Measurements from ENCODE around the gene AAR2.

Gene AAR2

GRCh38 chr20:36285746-36286447 lies 49.6 kb downstream of the AAR2 start:
- H3K9me3 ChIP-seq (replicated peaks; ENCODE audit: low read length): no peaks in the 10 kb centered on the region
- H3K27me3 ChIP-seq (ENCODE audit: control insufficient read depth, insufficient read depth, low read length): peaks cover 72% of the 10 kb centered on the region
- H3K9ac ChIP-seq (ENCODE audit: low read depth, low read length): no peak overlapping the region
- H3K4me2 ChIP-seq (ENCODE audit: low read length): no peak overlapping the region
- H3K36me3 ChIP-seq (ENCODE audit: insufficient read depth, low read length): no peaks in the 10 kb centered on the region
- no peak overlapping the region for H3K4me3 ChIP-seq (ENCODE audit: low read length)
- no peaks in the 10 kb centered on the region for H3K4me1 ChIP-seq (ENCODE audit: control insufficient read depth, insufficient read depth, low read length)

GRCh38 chr20:36297656-36298055 lies 61.4 kb downstream of the AAR2 start:
- no peak overlapping the region for H3K9ac ChIP-seq (ENCODE audit: low read depth, low read length)
- no peaks in the 10 kb centered on the region for H3K4me1 ChIP-seq (ENCODE audit: control insufficient read depth, insufficient read depth, low read length)
- H3K36me3 ChIP-seq (ENCODE audit: insufficient read depth, low read length): no peaks in the 10 kb centered on the region
- no peak overlapping the region for H3K4me2 ChIP-seq (ENCODE audit: low read length)
- peaks cover 69% of the 10 kb centered on the region for H3K27me3 ChIP-seq (ENCODE audit: control insufficient read depth, insufficient read depth, low read length)
- no peak overlapping the region for H3K4me3 ChIP-seq (ENCODE audit: low read length)
- no peaks in the 10 kb centered on the region for H3K9me3 ChIP-seq (replicated peaks; ENCODE audit: low read length)

GRCh38 chr20:36298061-36298460 lies 61.8 kb downstream of the AAR2 start:
- Histone ChIP-seq H3K4me1 (ENCODE audit: control insufficient read depth, insufficient read depth, low read length) (no peaks in the 10 kb centered on the region), H3K4me3 (ENCODE audit: low read length) (no peak overlapping the region), H3K4me2 (ENCODE audit: low read length) (no peak overlapping the region), H3K27me3 (ENCODE audit: control insufficient read depth, insufficient read depth, low read length) (peaks cover 73% of the 10 kb centered on the region), H3K36me3 (ENCODE audit: insufficient read depth, low read length) (no peaks in the 10 kb centered on the region), H3K9ac (ENCODE audit: low read depth, low read length) (no peak overlapping the region), H3K9me3 (replicated peaks; ENCODE audit: low read length) (no peaks in the 10 kb centered on the region)

- H3K27me3 ChIP-seq (ENCODE audit: control insufficient read depth, insufficient read depth, low read length): peaks cover 81% of the 10 kb centered on the region
- no peak overlapping the region for H3K4me2 ChIP-seq (ENCODE audit: low read length)
- H3K4me3 ChIP-seq (ENCODE audit: low read length): no peak overlapping the region
- no peak overlapping the region for H3K9ac ChIP-seq (ENCODE audit: low read depth, low read length)
- H3K9me3 ChIP-seq (replicated peaks; ENCODE audit: low read length): no peaks in the 10 kb centered on the region
- no peaks in the 10 kb centered on the region for H3K36me3 ChIP-seq (ENCODE audit: insufficient read depth, low read length)
- H3K4me1 ChIP-seq (ENCODE audit: control insufficient read depth, insufficient read depth, low read length): no peaks in the 10 kb centered on the region
Observed at GRCh38 chr20:36298795-36299339, 62.6 kb downstream of the AAR2 start.

DNA sequence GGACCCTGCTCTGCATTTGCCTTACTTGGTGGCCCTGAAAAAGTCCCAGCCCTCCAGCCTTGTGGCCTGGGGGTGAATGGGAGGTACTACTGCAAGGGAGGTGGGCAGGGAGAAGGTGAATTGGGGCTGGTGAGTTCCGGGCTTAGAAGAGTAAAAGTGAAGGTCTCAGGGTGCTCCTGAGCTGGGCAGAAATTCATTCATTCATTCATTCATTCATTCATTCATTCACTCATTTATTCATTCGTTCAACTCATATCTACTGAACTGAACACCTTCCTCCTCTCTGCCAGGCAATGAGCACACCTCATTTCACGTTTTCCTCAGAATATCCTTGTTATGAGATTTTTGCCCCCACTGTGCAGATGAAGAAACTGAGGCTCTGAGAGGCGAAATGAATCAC lies 63.2 kb downstream of the AAR2 start:
- Histone ChIP-seq H3K4me2 (ENCODE audit: low read length) (no peak overlapping the region), H3K27me3 (ENCODE audit: control insufficient read depth, insufficient read depth, low read length) (peaks cover 84% of the 10 kb centered on the region), H3K9ac (ENCODE audit: low read depth, low read length) (no peak overlapping the region), H3K4me3 (ENCODE audit: low read length) (no peak overlapping the region), H3K36me3 (ENCODE audit: insufficient read depth, low read length) (no peaks in the 10 kb centered on the region), H3K9me3 (replicated peaks; ENCODE audit: low read length) (no peaks in the 10 kb centered on the region), H3K4me1 (ENCODE audit: control insufficient read depth, insufficient read depth, low read length) (no peaks in the 10 kb centered on the region)

- no peaks in the 10 kb centered on the region for H3K4me1 ChIP-seq (ENCODE audit: control insufficient read depth, insufficient read depth, low read length)
- no peak overlapping the region for H3K9ac ChIP-seq (ENCODE audit: low read depth, low read length)
- H3K4me2 ChIP-seq (ENCODE audit: low read length): no peak overlapping the region
- H3K27me3 ChIP-seq (ENCODE audit: control insufficient read depth, insufficient read depth, low read length): peaks cover 88% of the 10 kb centered on the region
- no peak overlapping the region for H3K4me3 ChIP-seq (ENCODE audit: low read length)
- no peaks in the 10 kb centered on the region for H3K36me3 ChIP-seq (ENCODE audit: insufficient read depth, low read length)
- no peaks in the 10 kb centered on the region for H3K9me3 ChIP-seq (replicated peaks; ENCODE audit: low read length)
Observed at GRCh38 chr20:36301359-36302119, 65.3 kb downstream of the AAR2 start.

DNA sequence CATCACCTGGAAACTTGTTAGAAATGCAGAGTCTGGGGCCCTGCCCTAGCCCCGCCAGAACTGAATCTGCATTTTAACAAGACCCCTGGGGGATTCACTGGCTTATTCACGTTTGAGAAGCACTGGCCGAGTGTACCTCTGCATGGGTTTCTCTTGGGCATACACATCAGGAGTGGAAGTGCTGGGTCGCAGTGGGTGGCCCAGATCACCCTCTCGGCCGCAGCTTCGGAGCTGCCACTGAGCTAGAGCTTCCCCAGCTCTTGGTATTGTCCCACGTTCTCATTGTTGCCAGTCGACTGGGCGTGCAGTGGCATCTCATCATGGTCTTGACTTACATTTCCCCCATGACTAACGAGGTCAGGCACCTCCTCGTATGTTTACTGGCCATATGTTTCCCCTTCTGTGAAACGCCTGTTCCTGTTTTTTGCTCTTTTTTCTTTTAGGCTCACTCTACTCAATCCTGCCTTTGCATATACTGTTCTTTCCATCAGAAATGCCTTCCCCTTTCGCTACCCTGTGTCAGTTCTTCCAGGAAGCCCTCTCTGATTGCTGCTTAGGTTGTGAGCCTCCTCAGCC lies 66.8 kb downstream of the AAR2 start:
- Histone ChIP-seq H3K4me2 (ENCODE audit: low read length) (no peak overlapping the region), H3K9ac (ENCODE audit: low read depth, low read length) (no peak overlapping the region), H3K27me3 (ENCODE audit: control insufficient read depth, insufficient read depth, low read length) (peaks cover 92% of the 10 kb centered on the region), H3K4me3 (ENCODE audit: low read length) (no peak overlapping the region), H3K9me3 (replicated peaks; ENCODE audit: low read length) (no peaks in the 10 kb centered on the region), H3K4me1 (ENCODE audit: control insufficient read depth, insufficient read depth, low read length) (no peaks in the 10 kb centered on the region), H3K36me3 (ENCODE audit: insufficient read depth, low read length) (no peaks in the 10 kb centered on the region)

- H3K9ac ChIP-seq (ENCODE audit: low read depth, low read length): no peak overlapping the region
- H3K9me3 ChIP-seq (replicated peaks; ENCODE audit: low read length): no peaks in the 10 kb centered on the region
- peaks cover 92% of the 10 kb centered on the region for H3K27me3 ChIP-seq (ENCODE audit: control insufficient read depth, insufficient read depth, low read length)
- H3K4me3 ChIP-seq (ENCODE audit: low read length): no peak overlapping the region
- no peak overlapping the region for H3K4me2 ChIP-seq (ENCODE audit: low read length)
- no peaks in the 10 kb centered on the region for H3K36me3 ChIP-seq (ENCODE audit: insufficient read depth, low read length)
- no peaks in the 10 kb centered on the region for H3K4me1 ChIP-seq (ENCODE audit: control insufficient read depth, insufficient read depth, low read length)
Observed at GRCh38 chr20:36303831-36304230, 67.6 kb downstream of the AAR2 start.

DNA sequence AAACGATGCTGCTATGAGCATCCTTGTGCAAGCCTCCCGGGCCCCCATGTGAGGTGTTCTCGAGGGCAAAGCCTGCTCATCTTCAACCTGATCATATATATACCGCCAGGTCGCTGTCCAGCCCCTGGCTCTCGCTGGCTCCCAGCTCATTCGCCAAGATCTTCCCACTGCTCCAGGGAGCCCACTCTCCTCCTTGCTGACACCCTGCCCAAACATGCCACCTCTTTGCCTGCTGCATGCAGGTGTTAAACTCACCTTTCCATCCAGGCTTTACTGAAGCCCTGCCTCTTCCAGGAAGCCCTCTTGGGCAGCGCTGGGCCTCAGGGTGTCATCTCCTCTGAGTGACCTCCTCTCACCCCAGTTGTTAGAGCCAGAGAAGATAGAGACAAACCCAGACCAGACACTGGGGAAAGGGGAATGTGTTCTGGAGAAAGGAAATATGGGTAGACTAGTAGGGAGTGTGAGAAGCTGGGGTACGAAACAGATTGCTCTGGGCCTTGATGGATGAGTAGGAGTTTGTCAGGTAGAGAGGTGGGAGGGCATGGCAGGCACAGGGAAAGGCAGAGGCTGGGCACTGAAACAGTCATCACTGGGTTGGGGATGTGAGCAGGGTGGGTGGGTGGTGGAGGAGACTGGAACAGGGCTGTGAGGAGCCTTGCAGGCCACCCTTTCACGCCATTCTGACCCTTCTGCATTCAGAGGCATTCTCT lies 68.7 kb downstream of the AAR2 start:
- no peaks in the 10 kb centered on the region for H3K9me3 ChIP-seq (replicated peaks; ENCODE audit: low read length)
- no peak overlapping the region for H3K9ac ChIP-seq (ENCODE audit: low read depth, low read length)
- no peak overlapping the region for H3K4me3 ChIP-seq (ENCODE audit: low read length)
- no peaks in the 10 kb centered on the region for H3K4me1 ChIP-seq (ENCODE audit: control insufficient read depth, insufficient read depth, low read length)
- no peaks in the 10 kb centered on the region for H3K36me3 ChIP-seq (ENCODE audit: insufficient read depth, low read length)
- H3K27me3 ChIP-seq (ENCODE audit: control insufficient read depth, insufficient read depth, low read length): peaks cover 94% of the 10 kb centered on the region
- H3K4me2 ChIP-seq (ENCODE audit: low read length): no peak overlapping the region

- no peak within 1 kb of the TSS for H3K9ac ChIP-seq (ENCODE audit: low read depth, low read length)
- H3K9me3 ChIP-seq (replicated peaks; ENCODE audit: low read length): no peaks in the 10 kb centered on the region
- peaks cover 92% of the 10 kb centered on the region for H3K27me3 ChIP-seq (ENCODE audit: control insufficient read depth, insufficient read depth, low read length)
- H3K4me2 ChIP-seq (ENCODE audit: low read length): no peak within 1 kb of the TSS
- H3K4me3 ChIP-seq (ENCODE audit: low read length): no peak within 1 kb of the TSS
- no peaks in the 10 kb centered on the region for H3K4me1 ChIP-seq (ENCODE audit: control insufficient read depth, insufficient read depth, low read length)
- H3K36me3 ChIP-seq (ENCODE audit: insufficient read depth, low read length): no peaks in the 10 kb centered on the region
Observed at GRCh38 chr20:36305602-36306551, 69.6 kb downstream of the AAR2 start, which contains the start of gene DLGAP4. TSS of gene DLGAP4 (plus strand) at chr20:36306339. CDS start at chr20:36431718, 125,379 bp downstream.

Measured in skeletal muscle satellite cell (primary cell).